Large intestine (tissue), 3 donors: Measurements from ENCODE around the gene NUAK1. TPM values are rescaled to one million over a fixed set of nuclear protein-coding genes. Genes with fewer than 3 reads are reported as not detected.

Source experiments
- DNase-seq, 2 donors: peaks; one replicate each; pipeline versions ENCODE4 v3.0.0 to v3.0.0-alpha.2; 2013
- H3K27ac ChIP-seq: one replicate; pipeline ENCODE4 v1.5.1; 2013; ENCODE audit warnings: low read length
- H3K27me3 ChIP-seq: 2 replicates; pipeline ENCODE4 v1.6.1; 2013; ENCODE audit warnings: low read length; ENCODE audit not compliant: control insufficient read depth, insufficient read depth
- H3K36me3 ChIP-seq: 2 replicates; pipeline ENCODE4 v1.6.1; 2013; ENCODE audit warnings: low read length; ENCODE audit not compliant: control insufficient read depth, insufficient read depth
- H3K4me1 ChIP-seq: one replicate; pipeline ENCODE4 v1.6.1; 2013; ENCODE audit warnings: low read length; ENCODE audit not compliant: control insufficient read depth, insufficient read depth
- H3K4me3 ChIP-seq: one replicate; pipeline ENCODE4 v1.5.1; 2013; ENCODE audit warnings: low read length
- H3K9me3 ChIP-seq: one replicate; pipeline ENCODE4 v1.6.1; 2013; ENCODE audit warnings: mild to moderate bottlenecking, low read depth, low read length, moderate library complexity; ENCODE audit not compliant: control insufficient read depth
- WGBS: methylation state at CpG from one replicate; pipeline ENCODE4 v1.1.5; 2013; ENCODE audit warnings: low lambda C conversion rate; ENCODE audit not compliant: insufficient coverage; 5-methylcytosine and 5-hydroxymethylcytosine counted together
- polyA plus RNA-seq: library from polyadenylated mRNA; unstranded; fragments of 120-200 nt; gene quantifications from one replicate; pipeline ENCODE4 v1.2.1, GENCODE V29; 2013

The NUAK1 gene
- polyA plus RNA-seq, 1 donor, result 3.1 TPM

DNA sequence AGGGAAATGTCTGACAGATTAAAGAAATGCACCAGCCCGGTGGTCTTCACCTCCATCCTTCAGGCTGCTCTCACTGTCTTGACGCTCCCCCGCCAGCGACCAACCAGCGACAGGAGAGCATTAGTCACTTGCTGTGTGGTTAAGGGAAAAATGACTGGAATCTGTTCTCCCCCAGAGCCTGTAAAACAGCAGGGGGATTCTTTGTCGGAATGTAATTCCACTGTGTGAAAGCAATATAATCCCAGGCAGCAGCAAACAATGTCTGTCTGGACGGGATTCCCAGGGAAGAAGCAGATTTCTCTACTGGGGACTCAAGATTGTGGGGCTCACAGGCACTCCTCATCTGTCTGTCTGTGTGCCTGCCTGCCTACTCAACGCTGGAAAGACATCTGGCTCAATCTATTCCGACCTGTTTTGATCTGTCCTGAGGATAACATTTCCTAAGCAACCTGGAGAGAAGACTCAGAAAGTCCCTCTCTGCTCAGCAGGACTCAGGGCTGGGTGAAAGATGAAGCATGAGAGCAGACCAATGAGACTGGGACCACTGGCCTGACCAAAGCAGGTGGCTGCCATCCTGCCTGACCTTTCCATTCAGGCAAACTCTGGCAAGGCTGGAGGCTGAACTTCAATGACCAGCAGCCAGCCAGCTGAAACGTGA is 54.6 kb downstream of the NUAK1 start:
- no CpG with 5 or more reads among the region's 10 CpGs for WGBS
- H3K36me3 ChIP-seq, result no peaks in the 10 kb centered on the region
- no peaks in the 10 kb centered on the region for H3K4me1 ChIP-seq
- H3K27ac ChIP-seq, result no peak overlapping the region
- no peaks in the 10 kb centered on the region for H3K27me3 ChIP-seq
- H3K9me3 ChIP-seq, result no peaks in the 10 kb centered on the region
- H3K4me3 ChIP-seq, result no peak overlapping the region
- DNase-seq, result no peak

DNA sequence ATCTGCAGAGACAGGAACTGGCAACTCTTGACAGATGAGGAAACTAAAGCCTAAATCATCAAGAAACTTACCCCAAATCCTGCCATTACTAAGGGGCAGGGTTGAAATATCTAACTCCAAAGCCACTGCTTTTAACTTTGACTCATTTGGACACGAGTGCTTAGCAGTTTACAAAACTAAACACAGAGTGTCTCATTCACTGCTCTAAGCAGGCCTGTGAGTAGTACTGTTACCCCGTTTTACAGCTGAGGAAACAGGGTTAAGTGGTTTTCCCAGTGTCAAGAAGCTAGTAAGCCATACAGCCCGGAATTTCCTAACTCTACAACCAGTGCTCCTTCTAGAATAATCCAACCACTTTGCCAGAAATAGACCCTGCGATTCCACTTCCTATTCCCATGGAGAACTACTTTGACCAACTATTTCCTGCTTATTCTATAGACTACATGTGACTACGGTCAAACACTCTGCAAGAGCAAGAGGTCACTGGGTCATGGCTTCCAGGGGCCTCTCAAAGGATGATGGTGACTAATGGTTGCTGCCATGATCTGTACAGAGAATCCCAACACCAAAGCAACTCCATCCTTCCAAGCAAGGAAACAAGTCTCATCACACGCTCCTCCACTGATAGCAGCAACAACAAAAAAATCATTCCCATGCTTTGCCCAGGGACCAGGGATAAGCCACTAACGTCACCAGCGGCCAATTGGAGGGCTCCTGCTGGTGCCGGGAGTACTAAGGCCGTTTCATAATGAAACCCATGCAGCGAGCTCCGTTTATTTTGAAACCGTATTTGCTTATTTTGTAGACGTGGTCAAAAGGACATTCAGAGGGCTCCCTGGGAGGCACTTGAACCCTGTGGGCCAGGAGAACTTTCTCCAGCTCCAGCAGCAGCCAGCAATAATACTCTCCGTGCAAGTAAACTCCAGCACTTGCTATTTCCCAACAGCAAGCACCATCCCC is 56.3 kb downstream of the NUAK1 start:
- no peak overlapping the region for H3K27ac ChIP-seq
- H3K27me3 ChIP-seq, result no peaks in the 10 kb centered on the region
- no peak overlapping the region for H3K4me3 ChIP-seq
- no peaks in the 10 kb centered on the region for H3K36me3 ChIP-seq
- no peaks in the 10 kb centered on the region for H3K4me1 ChIP-seq
- no peak for DNase-seq
- no peaks in the 10 kb centered on the region for H3K9me3 ChIP-seq
- WGBS, result no CpG with 5 or more reads among the region's 15 CpGs

DNA sequence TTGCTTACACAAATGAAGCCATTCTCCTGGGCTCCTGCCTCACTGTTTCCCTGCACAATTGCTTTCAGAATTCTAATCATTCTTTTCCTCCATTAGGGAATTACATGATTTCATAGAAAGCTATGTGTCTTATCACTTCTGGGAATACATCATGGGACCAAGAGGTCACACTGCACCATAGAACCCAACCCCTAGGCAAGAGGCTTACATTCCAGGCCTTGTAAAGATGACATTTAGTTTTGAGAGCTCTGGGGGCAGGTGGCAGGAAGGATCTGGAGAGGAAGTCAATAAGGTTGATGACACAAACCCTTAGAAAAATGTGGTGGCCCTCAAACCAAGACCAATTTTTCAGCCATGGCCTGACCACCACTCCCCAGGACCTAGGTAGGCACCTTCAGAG is 57.1 kb downstream of the NUAK1 start:
- H3K4me1 ChIP-seq, result no peaks in the 10 kb centered on the region
- DNase-seq, result no peak
- H3K36me3 ChIP-seq, result no peaks in the 10 kb centered on the region
- no peaks in the 10 kb centered on the region for H3K27me3 ChIP-seq
- H3K27ac ChIP-seq, result no peak overlapping the region
- H3K4me3 ChIP-seq, result no peak overlapping the region
- no peaks in the 10 kb centered on the region for H3K9me3 ChIP-seq

DNA sequence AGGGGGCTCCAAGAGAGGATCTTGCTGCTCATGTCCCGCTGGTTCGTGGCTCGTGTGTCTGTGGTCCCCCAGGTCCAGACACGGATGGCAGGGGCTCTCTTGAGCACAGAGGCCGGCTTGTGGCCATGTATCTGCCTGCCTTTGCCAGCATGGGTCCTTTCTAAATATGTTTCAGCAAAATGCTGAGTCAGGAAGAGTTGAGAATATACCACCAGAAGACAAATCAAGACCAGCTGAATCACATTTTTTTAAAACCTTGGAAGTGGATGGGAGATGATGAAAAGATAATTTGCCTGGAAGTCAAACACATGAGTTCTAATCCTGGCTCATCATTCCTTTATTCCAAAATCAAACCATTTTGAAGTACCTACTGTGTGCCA is 58.0 kb downstream of the NUAK1 start:
- Histone ChIP-seq H3K9me3 (no peaks in the 10 kb centered on the region), H3K27me3 (no peaks in the 10 kb centered on the region), H3K36me3 (no peaks in the 10 kb centered on the region), H3K4me3 (no peak overlapping the region), H3K27ac (no peak overlapping the region), H3K4me1 (no peaks in the 10 kb centered on the region)
- DNase-seq, result no peak
- WGBS, result no CpG with 5 or more reads among the region's 5 CpGs

GRCh38 chr12:106080041-106080790 is 58.5 kb downstream of the NUAK1 start:
- no peaks in the 10 kb centered on the region for H3K9me3 ChIP-seq
- no peak overlapping the region for H3K27ac ChIP-seq
- H3K4me1 ChIP-seq, result no peaks in the 10 kb centered on the region
- H3K27me3 ChIP-seq, result no peaks in the 10 kb centered on the region
- no peak overlapping the region for H3K4me3 ChIP-seq
- peak in 1 of 2 donors; percentile 15 for DNase-seq
- no CpG with 5 or more reads among the region's 9 CpGs for WGBS
- H3K36me3 ChIP-seq, result no peaks in the 10 kb centered on the region

DNA sequence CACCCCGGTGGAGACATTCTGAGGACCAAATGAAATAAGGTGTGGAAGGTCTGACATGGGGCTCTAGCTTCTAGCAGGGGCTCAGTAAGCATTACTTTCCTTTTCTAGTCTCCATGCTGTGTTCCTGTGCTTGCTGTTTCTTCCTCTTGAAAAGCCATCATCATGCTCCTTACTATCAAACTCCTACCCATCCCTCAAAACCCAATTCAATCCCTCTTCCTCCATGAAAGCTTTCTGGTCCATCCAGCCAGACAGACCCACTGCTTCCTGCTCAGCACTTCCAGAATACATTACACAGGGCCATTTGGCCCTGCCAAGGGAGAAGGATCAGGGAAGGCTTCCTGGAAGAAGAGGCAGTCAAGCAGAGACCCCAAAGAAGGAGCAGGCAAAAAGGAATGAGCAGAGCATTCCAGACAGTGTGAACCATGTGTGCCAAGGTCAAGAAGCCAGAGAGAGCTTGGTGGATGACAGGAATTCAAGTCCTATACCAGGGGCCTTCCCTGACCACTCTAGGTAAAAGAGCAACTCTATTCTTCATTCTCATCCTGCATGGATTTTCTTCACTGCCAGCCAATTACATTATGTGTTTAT is 59.5 kb downstream of the NUAK1 start:
- H3K4me3 ChIP-seq, result no peak overlapping the region
- peaks cover 4% of the 10 kb centered on the region for H3K4me1 ChIP-seq
- no CpG with 5 or more reads among the region's 1 CpG for WGBS
- no peak overlapping the region for H3K27ac ChIP-seq
- no peaks in the 10 kb centered on the region for H3K27me3 ChIP-seq
- H3K9me3 ChIP-seq, result no peaks in the 10 kb centered on the region
- no peaks in the 10 kb centered on the region for H3K36me3 ChIP-seq
- DNase-seq, result no peak

GRCh38 chr12:106078358-106079010 is 60.3 kb downstream of the NUAK1 start:
- H3K27ac ChIP-seq, result no peak overlapping the region
- H3K36me3 ChIP-seq, result no peaks in the 10 kb centered on the region
- H3K9me3 ChIP-seq, result no peaks in the 10 kb centered on the region
- H3K4me1 ChIP-seq, result peaks cover 4% of the 10 kb centered on the region
- 80% methylated on average over 1 of the region's 10 CpGs for WGBS
- H3K27me3 ChIP-seq, result no peaks in the 10 kb centered on the region
- no peak overlapping the region for H3K4me3 ChIP-seq
- DNase-seq, result no peak

- H3K9me3 ChIP-seq, result no peaks in the 10 kb centered on the region
Measured at GRCh38 chr12:106074706-106075392, 63.9 kb downstream of the NUAK1 start.

DNA sequence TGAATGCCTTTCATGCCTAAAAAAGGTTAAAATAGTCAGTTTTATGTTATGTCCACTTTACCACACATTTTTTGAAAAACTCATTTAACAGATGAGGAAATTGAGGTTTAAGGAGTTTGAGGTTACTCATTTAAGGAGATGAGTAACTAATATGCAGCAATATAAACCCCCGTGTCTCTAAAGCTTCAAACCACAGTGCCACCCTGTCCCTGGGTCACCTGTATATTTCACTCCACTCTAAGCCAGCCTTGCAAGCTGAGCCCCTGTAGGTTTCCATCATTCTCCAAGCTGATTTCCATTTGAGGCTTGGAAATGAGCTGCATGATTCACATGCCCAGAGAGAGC is 64.4 kb downstream of the NUAK1 start:
- Histone ChIP-seq H3K4me1 (peaks cover 4% of the 10 kb centered on the region), H3K4me3 (no peak overlapping the region), H3K36me3 (no peaks in the 10 kb centered on the region), H3K27me3 (no peaks in the 10 kb centered on the region), H3K27ac (no peak overlapping the region), H3K9me3 (no peaks in the 10 kb centered on the region)
- WGBS, result no CpG with 5 or more reads among the region's 1 CpG
- no peak for DNase-seq

More at GRCh38 chr12:106074706-106075392, 63.9 kb downstream of the NUAK1 start:
- peak in 1 of 2 donors; percentile 49 for DNase-seq
- Histone ChIP-seq H3K27ac (no peak overlapping the region), H3K27me3 (no peaks in the 10 kb centered on the region), H3K4me3 (no peak overlapping the region), H3K4me1 (peaks cover 4% of the 10 kb centered on the region), H3K36me3 (no peaks in the 10 kb centered on the region)
- WGBS, result no CpG with 5 or more reads among the region's 11 CpGs
